Upper lobe of right lung (tissue), 1 donor: ENCODE data around the gene MYLK4. TPM values are rescaled to one million over a fixed set of nuclear protein-coding genes. Genes with fewer than 3 reads are reported as not detected.

Source experiments
- ATAC-seq: fragments of 200-7000 bp; cut with Tn5 transposase; one replicate; pipeline ENCODE4 v1.9.1; 2020; ENCODE audit warnings: mild to moderate bottlenecking, moderate library complexity
- DNase-seq: peaks from one replicate; pipeline ENCODE4 v3.0.0-alpha.2; 2020
- H3K27ac ChIP-seq: fragments of 200-600 bp; one replicate; pipeline ENCODE4 v1.8.0; 2022
- H3K27me3 ChIP-seq: fragments of 200-600 bp; one replicate; pipeline ENCODE4 v1.8.0; 2022; ENCODE audit warnings: mild to moderate bottlenecking
- H3K36me3 ChIP-seq: fragments of 200-600 bp; one replicate; pipeline ENCODE4 v1.8.0; 2022
- H3K4me1 ChIP-seq: fragments of 200-600 bp; one replicate; pipeline ENCODE4 v1.8.0; 2022
- H3K4me3 ChIP-seq: fragments of 200-600 bp; one replicate; pipeline ENCODE4 v1.8.0; 2022; ENCODE audit warnings: mild to moderate bottlenecking
- H3K9me3 ChIP-seq: fragments of 200-600 bp; one replicate; pipeline ENCODE4 v1.8.0; 2022
- CTCF ChIP-seq: fragments of 200-600 bp; IDR thresholded peaks from one replicate; pipeline ENCODE4 v1.8.0; 2022; ENCODE audit warnings: antibody characterized with exemption
- intact Hi-C: fragments of 100-400 bp; cut with DNase I; formaldehyde crosslinking; loops from one replicate; pipeline ENCODE4 v1.11.0; 2022
- total RNA-seq: library from RNA; stranded (reverse); fragmentation: NEBNext Ultra II Directional; extraction: Animal tissue kit (Norgen Biotek cat#: 25700); gene quantifications from one replicate; pipeline ENCODE4 v1.2.1, GENCODE V29; 2021
- donor health status: DM: no; HTN: yes; CAD: no; lungs with severe emphysema.

Gene MYLK4
- total RNA-seq, 1 donor from 2014 or later, result 0.84 TPM

GRCh38 chr6:2715737-2716136, 35.0 kb downstream of the MYLK4 start:
- Histone ChIP-seq H3K9me3 (no peaks in the 10 kb centered on the region), H3K27ac (no peak overlapping the region), H3K27me3 (no peaks in the 10 kb centered on the region), H3K36me3 (no peaks in the 10 kb centered on the region), H3K4me3 (no peak overlapping the region), H3K4me1 (no peaks in the 10 kb centered on the region)
- no peak for TF ChIP-seq CTCF
- ATAC-seq (no peak), DNase-seq (no peak)
- intact Hi-C loops, result no loop called here

- H3K9me3 ChIP-seq, result no peaks in the 10 kb centered on the region
- ATAC-seq (no peak), DNase-seq (no peak)
- no peak overlapping the region for H3K27ac ChIP-seq
- intact Hi-C loops, result no loop called here
- TF ChIP-seq CTCF, result no peak
- H3K27me3 ChIP-seq, result no peaks in the 10 kb centered on the region
- no peaks in the 10 kb centered on the region for H3K4me1 ChIP-seq
- no peak overlapping the region for H3K4me3 ChIP-seq
- no peaks in the 10 kb centered on the region for H3K36me3 ChIP-seq
These were observed 36.4 kb downstream of the MYLK4 start for GRCh38 chr6:2714111-2714895.

GRCh38 chr6:2713473-2714110, 37.1 kb downstream of the MYLK4 start:
- H3K4me3 ChIP-seq, result no peak overlapping the region
- no peak for TF ChIP-seq CTCF

GRCh38 chr6:2712102-2712501, 38.6 kb downstream of the MYLK4 start:
- ATAC-seq (no peak), DNase-seq (no peak)
- Histone ChIP-seq H3K36me3 (no peaks in the 10 kb centered on the region), H3K27me3 (no peaks in the 10 kb centered on the region), H3K4me1 (no peaks in the 10 kb centered on the region), H3K9me3 (no peaks in the 10 kb centered on the region), H3K27ac (no peak overlapping the region), H3K4me3 (no peak overlapping the region)
- no peak for TF ChIP-seq CTCF
- intact Hi-C loops, result no loop called here

More at GRCh38 chr6:2713473-2714110, 37.1 kb downstream of the MYLK4 start:
- H3K27ac ChIP-seq, result no peak overlapping the region
- no peak for DNase-seq
- no peaks in the 10 kb centered on the region for H3K4me1 ChIP-seq
- intact Hi-C loops, result no loop called here
- H3K9me3 ChIP-seq, result no peaks in the 10 kb centered on the region
- H3K36me3 ChIP-seq, result no peaks in the 10 kb centered on the region
- no peak for ATAC-seq
- H3K27me3 ChIP-seq, result no peaks in the 10 kb centered on the region

GRCh38 chr6:2710412-2710811, 40.3 kb downstream of the MYLK4 start:
- Histone ChIP-seq H3K9me3 (no peaks in the 10 kb centered on the region), H3K27ac (no peak overlapping the region), H3K27me3 (no peaks in the 10 kb centered on the region), H3K36me3 (no peaks in the 10 kb centered on the region), H3K4me3 (no peak overlapping the region), H3K4me1 (no peaks in the 10 kb centered on the region)
- no peak for ATAC-seq
- TF ChIP-seq CTCF, result no peak
- intact Hi-C loops, result no loop called here
- DNase-seq, result no peak
